ENCODE results near the gene ALG2.
A peak's percentile ranks its signal among the peaks of the same experiment; 100 is the strongest.

Gene ALG2

GRCh38 chr9:99266255-99267023 lies 44.7 kb upstream of the ALG2 start:
- Histone ChIP-seq H3K9ac (ENCODE audit: low read depth, low read length, poor library complexity, severe bottlenecking) (no peak overlapping the region), H3K4me3 (ENCODE audit: low read length, poor library complexity, severe bottlenecking) (peak overlapping the region; percentile 60), H4K20me1 (ENCODE audit: insufficient read depth, low read length, poor library complexity, severe bottlenecking) (no peaks in the 10 kb centered on the region)

GRCh38 chr9:99265691-99266090 lies 43.9 kb upstream of the ALG2 start:
- Histone ChIP-seq H3K9me3 (ENCODE audit: insufficient read depth, low read depth, low read length) (no peaks in the 10 kb centered on the region), H3K36me3 (ENCODE audit: insufficient read depth, low read length) (no peaks in the 10 kb centered on the region), H3K4me1 (ENCODE audit: insufficient read depth, low read length, poor library complexity, severe bottlenecking) (peaks cover 5% of the 10 kb centered on the region), H3F3A (ENCODE audit: low read depth) (no peaks in the 10 kb centered on the region), H4K20me1 (ENCODE audit: insufficient read depth, low read length, poor library complexity, severe bottlenecking) (no peaks in the 10 kb centered on the region), H3K9me2 (replicated peaks; ENCODE audit: low read depth, low read length) (no peaks in the 10 kb centered on the region), H2AFZ (ENCODE audit: low read length) (no peak overlapping the region), H3K9ac (ENCODE audit: low read depth, low read length, poor library complexity, severe bottlenecking) (no peak overlapping the region), H3K4me3 (ENCODE audit: low read length, poor library complexity, severe bottlenecking) (no peak overlapping the region), H3K4me2 (ENCODE audit: low read depth, low read length, poor library complexity, severe bottlenecking) (no peak overlapping the region), H3K79me2 (ENCODE audit: insufficient read depth, low read length) (no peaks in the 10 kb centered on the region), H3K27me3 (ENCODE audit: insufficient read depth, low read length, poor library complexity, severe bottlenecking) (no peaks in the 10 kb centered on the region)
- TF ChIP-seq EZH2phosphoT487 (IDR thresholded peaks at IDR 0.05; ENCODE audit: borderline replicate concordance) (no peak), CTCF (conservative IDR thresholded peaks at IDR 0.05; ENCODE audit: low read length) (no peak)

More at GRCh38 chr9:99266255-99267023, 44.7 kb upstream of the ALG2 start:
- TF ChIP-seq EZH2phosphoT487 (IDR thresholded peaks at IDR 0.05; ENCODE audit: borderline replicate concordance) (no peak), CTCF (conservative IDR thresholded peaks at IDR 0.05; ENCODE audit: low read length) (peak; percentile 99)
- Histone ChIP-seq H3K4me1 (ENCODE audit: insufficient read depth, low read length, poor library complexity, severe bottlenecking) (peaks cover 5% of the 10 kb centered on the region), H3F3A (ENCODE audit: low read depth) (no peaks in the 10 kb centered on the region), H3K4me2 (ENCODE audit: low read depth, low read length, poor library complexity, severe bottlenecking) (peak overlapping the region; percentile 73), H3K27me3 (ENCODE audit: insufficient read depth, low read length, poor library complexity, severe bottlenecking) (no peaks in the 10 kb centered on the region), H2AFZ (ENCODE audit: low read length) (peak overlapping the region; percentile 59), H3K9me2 (replicated peaks; ENCODE audit: low read depth, low read length) (no peaks in the 10 kb centered on the region), H3K36me3 (ENCODE audit: insufficient read depth, low read length) (no peaks in the 10 kb centered on the region), H3K79me2 (ENCODE audit: insufficient read depth, low read length) (no peaks in the 10 kb centered on the region), H3K9me3 (ENCODE audit: insufficient read depth, low read depth, low read length) (no peaks in the 10 kb centered on the region)

GRCh38 chr9:99264070-99264680 lies 42.4 kb upstream of the ALG2 start:
- no peak overlapping the region for H2AFZ ChIP-seq (ENCODE audit: low read length)
- no peaks in the 10 kb centered on the region for H3K79me2 ChIP-seq (ENCODE audit: insufficient read depth, low read length)

More at GRCh38 chr9:99264070-99264680, 42.4 kb upstream of the ALG2 start:
- H3K4me1 ChIP-seq (ENCODE audit: insufficient read depth, low read length, poor library complexity, severe bottlenecking): peaks cover 5% of the 10 kb centered on the region
- no peaks in the 10 kb centered on the region for H3K36me3 ChIP-seq (ENCODE audit: insufficient read depth, low read length)
- no peak overlapping the region for H3K9ac ChIP-seq (ENCODE audit: low read depth, low read length, poor library complexity, severe bottlenecking)
- no peaks in the 10 kb centered on the region for H3K9me2 ChIP-seq (replicated peaks; ENCODE audit: low read depth, low read length)
- no peaks in the 10 kb centered on the region for H3F3A ChIP-seq (ENCODE audit: low read depth)
- no peak overlapping the region for H3K4me2 ChIP-seq (ENCODE audit: low read depth, low read length, poor library complexity, severe bottlenecking)
- TF ChIP-seq EZH2phosphoT487 (IDR thresholded peaks at IDR 0.05; ENCODE audit: borderline replicate concordance): no peak
- TF ChIP-seq CTCF (conservative IDR thresholded peaks at IDR 0.05; ENCODE audit: low read length): peak; percentile 66
- no peak overlapping the region for H3K4me3 ChIP-seq (ENCODE audit: low read length, poor library complexity, severe bottlenecking)
- H4K20me1 ChIP-seq (ENCODE audit: insufficient read depth, low read length, poor library complexity, severe bottlenecking): no peaks in the 10 kb centered on the region
- H3K27me3 ChIP-seq (ENCODE audit: insufficient read depth, low read length, poor library complexity, severe bottlenecking): no peaks in the 10 kb centered on the region
- H3K9me3 ChIP-seq (ENCODE audit: insufficient read depth, low read depth, low read length): no peaks in the 10 kb centered on the region

Data from Loucy (cell line).